GM19324 (cell line): ENCODE results near the gene SLC23A3.

ENCODE experiments used
- ATAC-seq: cut with Tn5 transposase; IDR thresholded peaks from one replicate; pipeline ENCODE4 v1.9.1; 2021; ENCODE audit warnings: mild to moderate bottlenecking, moderate library complexity; ENCODE audit not compliant: unreplicated experiment, low FRiP score

SLC23A3 gene

GRCh38 chr2:219116776-219117646, 52.8 kb downstream of the SLC23A3 start:
- no peak for ATAC-seq

DNA sequence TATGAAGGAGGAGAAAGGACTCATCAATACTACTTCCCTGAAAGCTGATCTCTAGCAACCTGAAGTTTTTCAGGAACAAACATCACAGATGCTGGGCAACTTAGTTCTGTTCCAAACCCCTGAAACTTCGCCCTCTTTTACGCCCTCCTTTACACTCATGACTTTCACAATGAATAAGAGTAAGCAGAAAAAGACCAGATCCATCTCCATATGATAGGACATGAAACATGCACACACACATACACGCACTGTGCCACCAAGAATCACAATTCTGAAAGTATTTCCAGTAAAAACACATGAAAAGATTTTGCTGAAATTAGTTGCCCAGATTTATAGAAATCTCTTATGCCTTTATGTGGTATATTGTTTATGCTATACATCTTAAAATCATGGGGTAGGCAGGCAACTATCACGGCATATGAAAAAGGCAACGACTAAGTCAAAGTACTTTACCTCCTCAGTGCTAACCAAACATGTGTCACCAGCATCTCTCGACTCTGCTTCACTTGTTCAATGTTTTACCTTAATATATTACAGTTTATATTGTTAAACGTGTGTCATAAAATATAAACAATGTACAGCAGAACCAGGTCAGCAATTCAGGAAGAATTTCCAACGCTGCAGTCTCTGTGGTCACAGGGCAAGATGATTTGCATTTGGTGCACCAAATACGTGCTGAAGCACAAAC, 57.0 kb downstream of the SLC23A3 start:
- no peak for ATAC-seq

- ATAC-seq: no peak
These were observed 57.8 kb downstream of the SLC23A3 start for GRCh38 chr2:219112062-219112406.
